ENCODE measurements around the gene MOB1B.
"Not testable (repeated sequence)": the region's sequence is repeated elsewhere in the genome, so short reads cannot be mapped to it uniquely, and the experiment has no call there.

Gene MOB1B

GRCh38 chr4:71025654-71026053 is 123.5 kb downstream of the MOB1B start:
- DNase-seq (no peak), ATAC-seq (replicated peaks) (no peak)
- Mint-ChIP-seq H3K27ac (no peak overlapping the region), H3K36me3 (peaks cover 13 to 31% of the 10 kb centered on the region in 2 donors), H3K4me1 (peaks cover 0 to 11% of the 10 kb centered on the region in 2 donors), H3K27me3 (no peaks in the 10 kb centered on the region), H3K9me3 (no peaks in the 10 kb centered on the region), H3K4me3 (no peak overlapping the region)

GRCh38 chr4:71026086-71026485 is 123.9 kb downstream of the MOB1B start:
- Mint-ChIP-seq H3K27ac (no peak overlapping the region), H3K27me3 (no peaks in the 10 kb centered on the region), H3K9me3 (no peaks in the 10 kb centered on the region)

GRCh38 chr4:71027611-71028010 is 125.4 kb downstream of the MOB1B start:
- H3K36me3 Mint-ChIP-seq: peaks cover 19 to 26% of the 10 kb centered on the region in 2 donors
- H3K4me1 Mint-ChIP-seq: peaks cover 0 to 11% of the 10 kb centered on the region in 2 donors
- H3K4me3 Mint-ChIP-seq: no peak overlapping the region
- no peaks in the 10 kb centered on the region for H3K9me3 Mint-ChIP-seq
- no peak overlapping the region for H3K27ac Mint-ChIP-seq
- DNase-seq: no peak
- no peaks in the 10 kb centered on the region for H3K27me3 Mint-ChIP-seq
- ATAC-seq (replicated peaks): no peak

More at GRCh38 chr4:71026086-71026485, 123.9 kb downstream of the MOB1B start:
- H3K36me3 Mint-ChIP-seq: peaks cover 13 to 31% of the 10 kb centered on the region in 2 donors
- H3K4me3 Mint-ChIP-seq: no peak overlapping the region
- H3K4me1 Mint-ChIP-seq: peaks cover 0 to 11% of the 10 kb centered on the region in 2 donors
- DNase-seq (no peak), ATAC-seq (replicated peaks) (no peak)

GRCh38 chr4:71029504-71029903 is 127.3 kb downstream of the MOB1B start:
- Mint-ChIP-seq H3K27me3 (no peaks in the 10 kb centered on the region), H3K9me3 (no peaks in the 10 kb centered on the region), H3K4me1 (no peaks in the 10 kb centered on the region), H3K27ac (no peak overlapping the region), H3K36me3 (peaks cover 11 to 23% of the 10 kb centered on the region in 2 donors), H3K4me3 (no peak overlapping the region)
- ATAC-seq (replicated peaks) (no peak), DNase-seq (no peak)

GRCh38 chr4:71032106-71032505 is 129.9 kb downstream of the MOB1B start:
- Mint-ChIP-seq H3K27ac (peak overlapping the region; percentile 26), H3K36me3 (peaks cover 3 to 18% of the 10 kb centered on the region in 2 donors)
- not testable (repeated sequence) for ATAC-seq (replicated peaks); DNase-seq; H3K4me3 Mint-ChIP-seq; H3K27me3 Mint-ChIP-seq; H3K9me3 Mint-ChIP-seq; H3K4me1 Mint-ChIP-seq
